Measurements from ENCODE around the gene SNAP23.

GRCh38 chr15:42523331-42523730, 27.9 kb downstream of the SNAP23 start:
- TF ChIP-seq POLR2A (IDR thresholded peaks at IDR 0.05) (no peak), CTCF (IDR thresholded peaks at IDR 0.05) (no peak)
